Parathyroid adenoma (tissue), 2 donors: ENCODE results near the gene CD96.

Source experiments
- H2AFZ ChIP-seq: fragments of 300-600 bp; sonication (generic); one replicate; pipeline ENCODE4 v1.7.0; 2017; ENCODE audit warnings: antibody characterized with exemption, mild to moderate bottlenecking
- H3K27ac ChIP-seq: fragments of 300-600 bp; sonication (generic); one replicate; pipeline ENCODE4 v1.7.0; 2017
- H3K27me3 ChIP-seq: fragments of 300-600 bp; sonication (generic); one replicate; pipeline ENCODE4 v1.7.0; 2017; ENCODE audit warnings: low read length; ENCODE audit not compliant: control insufficient read depth, insufficient read depth
- H3K36me3 ChIP-seq: fragments of 300-600 bp; sonication (generic); one replicate; pipeline ENCODE4 v1.7.0; 2017; ENCODE audit warnings: low read length; ENCODE audit not compliant: control insufficient read depth, insufficient read depth
- H3K4me1 ChIP-seq: fragments of 300-600 bp; sonication (generic); one replicate; pipeline ENCODE4 v1.7.0; 2017; ENCODE audit warnings: control low read depth
- H3K4me2 ChIP-seq: fragments of 300-600 bp; sonication (generic); one replicate; pipeline ENCODE4 v1.7.0; 2017; ENCODE audit warnings: low read length
- H3K4me3 ChIP-seq: fragments of 300-600 bp; sonication (generic); one replicate; pipeline ENCODE4 v1.7.0; 2017; ENCODE audit warnings: low read depth, low read length
- H3K79me2 ChIP-seq: fragments of 300-600 bp; sonication (generic); one replicate; pipeline ENCODE4 v1.7.0; 2017; ENCODE audit warnings: control low read depth
- H3K9ac ChIP-seq: fragments of 300-600 bp; sonication (generic); one replicate; pipeline ENCODE4 v1.7.0; 2017; ENCODE audit warnings: mild to moderate bottlenecking
- H3K9me3 ChIP-seq: fragments of 300-600 bp; sonication (generic); one replicate; pipeline ENCODE4 v1.7.0; 2017; ENCODE audit warnings: low read length; ENCODE audit not compliant: control insufficient read depth
- CTCF ChIP-seq: fragments of 300-600 bp; sonication (generic); IDR thresholded peaks from one replicate; pipeline ENCODE4 v1.7.0; 2017; ENCODE audit warnings: antibody characterized with exemption, mild to moderate bottlenecking
- donor health status: primary hyperparathyroidism.

CD96 gene

GRCh38 chr3:111662012-111662411, 120.0 kb downstream of the CD96 start:
- no peaks in the 10 kb centered on the region for H3K79me2 ChIP-seq
- no peaks in the 10 kb centered on the region for H3K36me3 ChIP-seq
- H3K4me3 ChIP-seq, result no peak overlapping the region
- H2AFZ ChIP-seq, result no peak overlapping the region
- no peaks in the 10 kb centered on the region for H3K4me1 ChIP-seq
- H3K27ac ChIP-seq, result no peak overlapping the region
- no peak for TF ChIP-seq CTCF
- H3K4me2 ChIP-seq, result no peak overlapping the region
- no peaks in the 10 kb centered on the region for H3K27me3 ChIP-seq
- no peaks in the 10 kb centered on the region for H3K9me3 ChIP-seq
- no peak overlapping the region for H3K9ac ChIP-seq

- H3K9me3 ChIP-seq, result no peaks in the 10 kb centered on the region
- no peak overlapping the region for H3K4me3 ChIP-seq
- no peak overlapping the region for H2AFZ ChIP-seq
- H3K27ac ChIP-seq, result no peak overlapping the region
- H3K4me2 ChIP-seq, result no peak overlapping the region
- no peaks in the 10 kb centered on the region for H3K36me3 ChIP-seq
- H3K27me3 ChIP-seq, result no peaks in the 10 kb centered on the region
- no peaks in the 10 kb centered on the region for H3K79me2 ChIP-seq
- H3K9ac ChIP-seq, result no peak overlapping the region
- no peak for TF ChIP-seq CTCF
- H3K4me1 ChIP-seq, result no peaks in the 10 kb centered on the region
These were observed 120.9 kb downstream of the CD96 start for GRCh38 chr3:111662907-111663306.

- no peaks in the 10 kb centered on the region for H3K9me3 ChIP-seq
- H3K4me3 ChIP-seq, result no peak overlapping the region
- no peaks in the 10 kb centered on the region for H3K79me2 ChIP-seq
- TF ChIP-seq CTCF, result no peak
- no peak overlapping the region for H2AFZ ChIP-seq
- H3K36me3 ChIP-seq, result no peaks in the 10 kb centered on the region
- H3K4me2 ChIP-seq, result no peak overlapping the region
- no peak overlapping the region for H3K9ac ChIP-seq
- H3K27ac ChIP-seq, result no peak overlapping the region
- H3K27me3 ChIP-seq, result no peaks in the 10 kb centered on the region
- H3K4me1 ChIP-seq, result no peaks in the 10 kb centered on the region
These were observed 124.2 kb downstream of the CD96 start for GRCh38 chr3:111666041-111666735.

GRCh38 chr3:111667170-111667569, 125.2 kb downstream of the CD96 start:
- Histone ChIP-seq H3K9ac (no peak overlapping the region), H2AFZ (no peak overlapping the region), H3K36me3 (no peaks in the 10 kb centered on the region), H3K4me3 (no peak overlapping the region), H3K4me1 (no peaks in the 10 kb centered on the region), H3K27ac (no peak overlapping the region), H3K4me2 (no peak overlapping the region), H3K27me3 (no peaks in the 10 kb centered on the region), H3K79me2 (no peaks in the 10 kb centered on the region), H3K9me3 (no peaks in the 10 kb centered on the region)
- TF ChIP-seq CTCF, result no peak

- Histone ChIP-seq H3K4me3 (no peak overlapping the region), H3K9me3 (no peaks in the 10 kb centered on the region), H3K79me2 (no peaks in the 10 kb centered on the region), H3K4me2 (no peak overlapping the region), H3K4me1 (no peaks in the 10 kb centered on the region), H3K27ac (no peak overlapping the region), H2AFZ (no peak overlapping the region), H3K9ac (no peak overlapping the region), H3K36me3 (no peaks in the 10 kb centered on the region), H3K27me3 (no peaks in the 10 kb centered on the region)
- no peak for TF ChIP-seq CTCF
These were observed 125.7 kb downstream of the CD96 start for GRCh38 chr3:111667621-111668239.
